Measurements from ENCODE around the gene BANP.
"Not testable (repeated sequence)": the region's sequence is repeated elsewhere in the genome, so short reads cannot be mapped to it uniquely, and the experiment has no call there.

Gene BANP

GRCh38 chr16:88101623-88102105 lies 150.4 kb downstream of the BANP start:
- not testable (repeated sequence) for DNase-seq (ENCODE audit: low read depth in 2 of 2)

GRCh38 chr16:88102597-88102996 lies 151.4 kb downstream of the BANP start:
- no peak for DNase-seq (ENCODE audit: low read depth in 2 of 2)

- no peak for DNase-seq (ENCODE audit: low read depth in 2 of 2)
Observed at GRCh38 chr16:88103011-88103410, 151.8 kb downstream of the BANP start.

- DNase-seq (ENCODE audit: low read depth in 2 of 2) = no peak
Observed at GRCh38 chr16:88103581-88104188, 152.5 kb downstream of the BANP start.

DNA sequence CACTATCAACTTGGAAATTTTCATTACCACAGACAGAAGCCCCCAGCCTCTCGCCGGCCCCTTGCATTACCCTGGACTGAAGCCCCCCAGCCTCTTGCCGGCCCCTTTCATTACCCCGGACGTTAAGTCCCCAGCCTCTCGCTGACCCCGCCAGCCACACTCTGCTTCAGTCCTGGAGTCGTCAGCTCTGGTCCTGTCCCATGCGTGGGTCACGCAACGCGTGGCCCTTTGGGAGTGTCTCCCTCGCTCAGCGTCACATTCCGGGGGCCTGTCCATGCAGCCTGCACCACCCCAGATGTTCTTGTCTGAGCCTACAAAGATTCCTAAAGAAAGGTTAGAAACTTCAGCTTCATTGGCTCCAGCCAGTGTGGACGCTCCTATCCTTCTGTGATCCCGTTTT lies 153.1 kb downstream of the BANP start:
- DNase-seq (ENCODE audit: low read depth in 2 of 2) = not testable (repeated sequence)

DNA sequence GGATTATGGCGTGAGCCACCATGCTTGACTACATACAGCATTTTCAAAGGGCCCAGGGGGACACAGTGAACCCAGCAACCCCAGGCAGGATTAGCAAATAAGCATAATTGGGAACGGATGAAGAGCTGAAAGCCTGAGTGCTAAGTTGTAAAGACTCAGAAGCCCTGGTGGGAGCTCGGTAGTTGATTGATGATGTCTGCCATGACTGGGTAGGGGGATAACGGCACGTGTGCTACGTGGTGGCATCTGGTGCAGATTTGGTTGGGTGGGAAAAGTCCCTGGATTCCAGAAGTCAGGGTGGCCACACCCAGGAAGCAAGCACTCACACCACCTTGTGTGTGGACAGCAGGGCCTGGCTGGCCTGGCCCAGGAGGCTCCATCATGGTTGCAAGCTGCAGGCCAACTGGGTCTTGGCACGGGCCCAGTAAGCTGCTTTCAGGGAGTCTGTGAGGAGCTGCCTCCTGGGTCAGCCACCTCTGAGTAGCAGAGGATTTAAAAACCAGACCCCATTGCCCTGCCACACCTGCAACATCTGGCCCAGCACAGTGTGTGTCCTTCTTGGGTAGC lies 154.4 kb downstream of the BANP start:
- DNase-seq (ENCODE audit: low read depth in 2 of 2) = not testable (repeated sequence)

DNA sequence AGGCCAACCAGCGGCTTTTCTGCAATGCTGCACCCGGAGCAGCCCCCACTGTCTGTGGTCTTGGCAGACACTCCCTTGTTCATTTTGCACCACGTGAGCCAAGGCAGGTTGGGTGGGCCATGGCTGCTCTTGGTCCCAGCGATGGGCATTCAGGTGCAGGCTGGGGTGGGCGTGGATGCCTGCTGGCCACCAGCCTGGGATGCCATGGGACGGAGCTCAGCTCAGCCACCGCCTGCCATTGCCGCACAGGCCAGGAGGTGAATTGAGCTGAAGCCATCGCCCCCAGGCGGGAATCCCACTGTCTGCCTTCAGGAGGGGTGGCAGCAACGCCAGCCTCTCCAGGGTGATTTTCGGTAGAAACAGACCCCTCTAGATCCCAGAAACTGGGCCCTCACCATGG lies 155.3 kb downstream of the BANP start:
- not testable (repeated sequence) for DNase-seq (ENCODE audit: low read depth in 2 of 2)

GRCh38 chr16:88108762-88109161 lies 157.5 kb downstream of the BANP start:
- DNase-seq (ENCODE audit: low read depth in 2 of 2) = no peak

DNA sequence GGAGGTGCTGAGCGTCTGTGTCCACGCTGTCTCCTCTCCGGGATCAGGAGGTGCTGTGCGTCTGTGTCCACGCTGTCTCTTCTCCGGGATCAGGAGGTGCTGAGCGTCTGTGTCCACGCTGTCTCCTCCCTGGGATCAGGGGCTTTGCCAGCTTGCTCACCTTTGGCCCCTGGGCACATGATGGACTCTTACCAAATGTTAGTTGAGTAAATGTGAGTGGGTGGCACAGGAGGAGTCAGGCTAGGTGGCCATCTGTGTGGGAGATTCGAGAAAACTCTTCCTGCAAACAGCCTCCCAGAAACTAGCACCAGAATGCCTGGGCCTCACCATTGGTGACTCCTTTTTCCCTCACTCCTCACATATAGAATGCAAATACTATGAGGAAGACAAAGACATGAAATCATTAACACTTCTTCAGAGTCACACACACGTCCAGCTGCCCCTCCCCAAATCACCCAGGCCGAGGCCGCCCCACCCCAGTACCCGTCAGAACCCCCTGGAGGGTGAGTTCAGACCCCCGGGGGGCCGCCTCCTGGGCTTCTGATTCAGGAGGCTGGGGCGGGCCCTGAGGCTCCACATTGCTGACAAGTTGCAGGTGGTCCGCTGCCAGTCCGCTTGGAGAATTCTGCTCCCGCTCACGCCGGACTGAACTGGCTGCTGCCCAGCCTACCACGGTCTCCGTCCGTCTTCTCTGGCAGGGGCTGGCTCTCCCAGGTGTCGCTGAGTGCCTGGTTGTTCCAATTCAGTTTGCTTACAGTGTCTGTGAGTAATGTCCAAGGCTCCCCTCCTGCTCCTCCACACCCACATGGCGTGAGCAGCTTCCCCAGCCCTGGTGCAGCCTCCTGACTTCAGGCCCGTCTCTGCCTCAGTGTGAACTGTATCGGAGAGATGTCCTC lies 158.7 kb downstream of the BANP start:
- DNase-seq (ENCODE audit: low read depth in 2 of 2) = not testable (repeated sequence)

DNA sequence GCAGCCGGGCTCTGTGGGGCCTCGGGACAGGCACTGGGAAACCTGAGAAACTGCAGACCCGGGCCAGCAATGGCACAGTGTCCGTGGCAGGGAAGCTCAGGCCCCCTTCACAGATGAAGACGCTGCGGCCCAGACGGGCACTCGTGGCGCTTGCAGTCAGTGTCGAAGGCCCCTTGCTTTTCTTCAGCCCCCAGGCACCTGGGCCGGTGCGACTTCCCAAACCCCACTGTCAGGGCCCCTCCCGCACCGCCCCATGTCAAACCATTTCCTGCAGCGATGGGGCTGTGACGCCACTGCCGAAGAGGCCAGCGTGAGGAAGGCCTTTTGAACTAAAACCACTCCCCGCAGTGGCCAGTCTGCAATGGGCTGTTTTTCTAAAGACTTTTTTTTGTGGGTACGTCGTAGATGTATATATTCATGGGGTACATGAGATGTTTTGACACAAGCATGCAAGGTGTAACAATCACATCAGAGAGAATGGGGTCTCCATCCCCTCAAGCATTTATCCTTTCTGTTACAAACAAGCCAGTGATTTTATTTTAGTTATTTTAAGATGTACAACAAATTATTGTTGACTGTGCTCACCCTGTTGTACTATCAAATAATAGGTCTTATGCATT lies 159.8 kb downstream of the BANP start:
- DNase-seq (ENCODE audit: low read depth in 2 of 2) = not testable (repeated sequence)

- DNase-seq (ENCODE audit: low read depth in 2 of 2) = not testable (repeated sequence)
Observed at GRCh38 chr16:88111976-88112375, 160.7 kb downstream of the BANP start.

- no peak for DNase-seq (ENCODE audit: low read depth in 2 of 2)
Observed at GRCh38 chr16:88113545-88114045, 162.4 kb downstream of the BANP start.

DNA sequence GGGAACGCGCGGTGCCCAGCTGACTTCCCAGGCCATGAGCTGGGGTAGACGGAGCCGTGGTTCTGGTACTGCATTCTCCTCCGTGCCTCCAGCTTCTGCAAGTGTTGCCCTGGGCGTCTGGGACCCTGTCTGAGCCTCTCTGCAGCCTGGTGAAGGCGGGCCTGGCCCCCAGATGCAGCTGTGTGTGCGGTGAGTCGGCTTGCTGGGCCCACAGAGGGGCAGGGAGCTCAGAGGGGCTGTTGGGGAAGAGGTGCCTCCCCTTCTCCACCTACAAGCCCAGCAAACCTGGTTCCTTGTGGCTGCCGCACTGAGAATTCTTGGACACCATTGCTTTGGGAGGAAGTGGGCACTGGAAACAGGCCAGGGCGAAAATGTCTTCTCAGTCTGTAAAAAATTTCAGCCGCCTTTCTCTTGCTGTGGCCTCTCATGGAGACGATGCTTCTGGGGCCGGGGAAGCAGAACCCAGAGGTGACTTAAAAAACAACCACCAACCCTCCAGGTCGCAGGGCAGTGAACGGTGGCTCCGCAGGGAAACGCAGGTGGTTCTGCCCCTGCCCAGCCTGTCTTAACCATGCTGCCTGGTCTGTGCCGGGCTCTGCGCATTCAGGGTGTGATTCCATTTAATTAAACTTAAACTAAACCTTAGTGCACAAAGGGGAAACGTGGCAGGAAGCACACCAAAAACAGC lies 163.5 kb downstream of the BANP start:
- not testable (repeated sequence) for DNase-seq (ENCODE audit: low read depth in 2 of 2)

DNA sequence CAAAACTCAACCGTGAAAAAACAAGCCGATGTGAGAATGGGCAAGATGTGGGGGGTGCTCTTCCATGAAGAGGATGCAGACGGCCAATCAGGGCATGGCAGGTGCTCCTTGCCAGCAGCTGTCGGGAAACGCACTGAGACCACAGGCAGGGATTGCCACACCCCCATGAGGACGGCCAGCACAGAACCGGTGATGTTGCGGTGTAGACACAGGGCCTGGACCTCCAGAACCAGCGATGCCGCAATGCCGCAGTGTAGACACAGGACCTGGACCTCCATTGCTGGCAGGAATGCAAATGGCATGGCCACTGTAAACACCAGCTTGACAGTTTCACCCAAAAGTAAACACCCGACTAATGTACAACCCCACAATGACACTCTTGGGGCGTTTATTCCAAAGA lies 164.9 kb downstream of the BANP start:
- DNase-seq (ENCODE audit: low read depth in 2 of 2) = no peak

GRCh38 chr16:88117476-88117868 lies 166.2 kb downstream of the BANP start:
- no peak for DNase-seq (ENCODE audit: low read depth in 2 of 2)

DNA sequence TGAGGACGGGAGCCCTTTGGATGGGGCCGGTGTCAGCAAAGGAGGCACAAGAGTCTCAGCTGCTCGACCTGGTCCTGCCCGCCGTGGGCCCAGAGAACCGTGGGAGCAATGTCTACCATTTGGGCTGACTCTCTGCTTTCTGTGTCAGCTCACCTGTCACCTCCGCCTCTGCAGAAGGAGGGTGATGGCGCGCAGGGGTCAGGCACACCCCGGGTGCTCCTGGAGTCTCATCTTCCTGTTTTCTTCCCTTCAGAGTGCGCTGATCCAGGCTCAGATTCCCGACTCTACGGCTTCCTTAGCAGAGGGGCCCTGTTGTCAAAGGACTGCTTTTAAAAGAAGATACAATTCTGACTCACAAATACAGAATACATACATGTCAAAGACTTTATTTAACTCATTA lies 167.1 kb downstream of the BANP start:
- no peak for DNase-seq (ENCODE audit: low read depth in 2 of 2)

DNA sequence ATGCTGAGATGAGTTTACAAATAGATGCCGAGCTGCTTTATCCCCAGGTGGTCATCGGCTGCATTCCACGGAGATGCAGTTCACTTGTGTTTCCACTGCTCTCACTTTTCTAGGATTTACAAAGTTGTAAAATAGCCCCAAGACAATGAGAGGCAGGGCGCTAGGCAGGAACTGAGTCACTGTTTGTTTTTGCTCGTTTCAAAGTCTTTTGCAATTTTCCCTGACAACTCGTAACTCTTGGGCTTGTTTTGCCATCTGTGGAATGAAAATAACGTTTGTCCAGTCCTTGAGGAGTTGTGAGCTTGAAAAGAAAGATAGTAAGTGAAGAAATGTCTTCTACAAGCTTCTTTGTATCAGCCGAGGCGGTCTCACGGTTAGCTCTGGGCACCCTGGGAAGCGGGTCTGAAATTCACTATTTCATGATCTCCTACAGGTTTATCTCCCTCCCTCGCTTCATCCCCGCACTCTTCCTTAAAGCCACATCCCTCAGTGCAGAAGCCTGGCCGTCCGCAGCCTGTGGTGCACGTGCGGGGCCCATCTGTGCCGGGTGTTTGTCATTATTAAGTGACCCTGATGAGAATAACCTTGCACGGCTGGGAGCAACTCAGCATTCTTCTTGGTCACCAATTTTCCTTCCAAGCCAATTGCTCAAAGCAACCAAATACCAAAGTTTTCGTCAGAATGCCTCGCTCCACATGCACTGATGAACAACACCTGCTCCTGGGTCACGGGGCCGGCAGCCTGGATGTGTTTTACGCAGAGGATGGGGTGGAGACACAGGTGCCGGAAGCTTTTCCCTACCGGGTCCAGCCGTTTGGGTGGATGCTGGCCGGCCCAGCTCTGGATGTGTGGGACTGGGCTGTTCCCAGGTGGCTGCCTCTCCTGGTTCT lies 167.9 kb downstream of the BANP start:
- not testable (repeated sequence) for DNase-seq (ENCODE audit: low read depth in 2 of 2)

DNA sequence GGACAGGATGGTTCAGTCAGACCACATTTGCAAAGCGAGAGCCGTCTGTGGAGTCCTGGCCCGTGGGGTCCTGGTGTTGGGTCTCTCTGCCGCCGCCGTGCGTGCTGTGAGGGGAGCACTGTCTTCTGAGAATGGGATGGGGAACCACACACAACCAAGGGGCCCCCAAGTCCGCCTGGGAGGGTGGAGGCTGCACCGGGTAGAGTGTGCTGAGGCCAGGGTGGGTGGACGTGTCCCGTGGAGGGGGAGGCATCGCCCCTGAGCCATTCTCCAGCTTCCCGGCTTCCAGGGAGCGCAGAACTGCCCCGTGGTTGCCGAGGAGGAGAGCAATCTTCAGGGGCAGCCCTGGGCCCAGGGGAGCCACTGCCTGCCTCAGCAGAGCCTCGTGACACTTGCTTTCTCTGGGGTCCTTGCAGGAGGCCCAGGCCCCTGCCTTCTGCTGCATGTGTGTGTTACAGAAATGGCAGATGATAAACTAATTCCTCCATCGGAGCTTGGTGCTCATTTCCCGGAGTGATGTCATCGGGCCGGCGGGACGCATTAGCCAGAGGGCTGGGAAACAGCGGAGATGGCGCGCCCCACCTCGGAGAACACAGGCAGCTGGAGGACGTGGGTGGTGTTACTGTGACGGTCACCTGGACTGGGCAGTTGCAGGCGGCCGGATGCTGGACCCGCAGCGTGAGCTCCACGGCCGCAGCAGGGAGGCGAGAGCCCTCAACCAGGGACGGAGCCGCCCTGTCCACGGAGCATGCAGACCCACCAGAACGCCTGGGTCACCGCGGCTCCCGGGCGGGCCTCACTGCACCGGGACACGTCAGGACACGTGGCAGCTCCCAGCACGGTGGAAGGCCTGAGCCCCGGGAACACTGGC lies 168.9 kb downstream of the BANP start:
- not testable (repeated sequence) for DNase-seq (ENCODE audit: low read depth in 2 of 2)

GRCh38 chr16:88120812-88121211 lies 169.6 kb downstream of the BANP start:
- DNase-seq (ENCODE audit: low read depth in 2 of 2) = no peak

All from stimulated activated CD8-positive, alpha-beta memory T cell treated with anti-CD3 and anti-CD28 coated beads, Interleukin-7, amount 100 ng/mL, for 4 hours (primary cell).